OCI-LY1 (cell line): Measurements from ENCODE around the gene SERTAD4.

ENCODE experiments used
- H2AFZ ChIP-seq: fragments of 200-600 bp; sonication (generic), shearing (Covaris generic); 2 replicates; pipeline ENCODE4 v1.6.0; 2014; ENCODE audit warnings: antibody characterized with exemption, mild to moderate bottlenecking, low read length
- H3F3A ChIP-seq: fragments of 200-600 bp; sonication (generic), shearing (Covaris generic); 2 replicates; pipeline ENCODE4 v1.6.0; 2014; ENCODE audit warnings: mild to moderate bottlenecking, antibody characterized with exemption, low read length, moderate library complexity; ENCODE audit not compliant: insufficient read depth
- H3K27ac ChIP-seq: fragments of 200-600 bp; sonication (generic); 2 replicates; pipeline ENCODE4 v1.5.1; 2014; ENCODE audit warnings: low read length, mixed run types, mild to moderate bottlenecking, low read depth; ENCODE audit not compliant: poor library complexity, severe bottlenecking
- H3K27me3 ChIP-seq: fragments of 200-600 bp; sonication (generic); 2 replicates; pipeline ENCODE4 v1.6.0; 2014; ENCODE audit warnings: antibody characterized with exemption, mild to moderate bottlenecking, low read length, moderate library complexity; ENCODE audit not compliant: insufficient read depth
- H3K36me3 ChIP-seq: fragments of 200-600 bp; sonication (generic); 2 replicates; pipeline ENCODE4 v1.6.1; 2014; ENCODE audit warnings: mild to moderate bottlenecking, antibody characterized with exemption, low read length, moderate library complexity, mixed read lengths; ENCODE audit not compliant: insufficient read depth
- H3K4me1 ChIP-seq: fragments of 200-600 bp; sonication (generic); 2 replicates; pipeline ENCODE4 v1.5.1; 2014; ENCODE audit warnings: mild to moderate bottlenecking, low read length, moderate library complexity; ENCODE audit not compliant: insufficient read depth, severe bottlenecking
- H3K4me2 ChIP-seq: fragments of 200-600 bp; sonication (generic), shearing (Covaris generic); 2 replicates; pipeline ENCODE4 v1.6.1; 2014; ENCODE audit warnings: low read length
- H3K4me3 ChIP-seq: fragments of 200-600 bp; sonication (generic); 2 replicates; pipeline ENCODE4 v1.5.1; 2014; ENCODE audit warnings: low read length, low read depth, mild to moderate bottlenecking, mixed read lengths; ENCODE audit not compliant: poor library complexity, severe bottlenecking
- H3K79me2 ChIP-seq: fragments of 200-600 bp; shearing (Covaris generic); 2 replicates; pipeline ENCODE4 v1.6.1; 2016; ENCODE audit warnings: mixed run types, low read length, mixed read lengths; ENCODE audit not compliant: insufficient read depth
- H3K9ac ChIP-seq: fragments of 200-600 bp; sonication (generic), shearing (Covaris generic); 2 replicates; pipeline ENCODE4 v1.6.1; 2014; ENCODE audit warnings: mild to moderate bottlenecking, low read length, mixed read lengths
- H3K9me2 ChIP-seq: fragments of 200-600 bp; sonication (generic), shearing (Covaris generic); 2 replicates; pipeline ENCODE4 v1.6.1; 2014; ENCODE audit warnings: low read depth, mild to moderate bottlenecking, low read length, mixed read lengths
- H3K9me3 ChIP-seq: fragments of 200-600 bp; shearing (Covaris generic); 2 replicates; pipeline ENCODE4 v1.6.1; 2014; ENCODE audit warnings: low read length, mixed read lengths
- H4K20me1 ChIP-seq: fragments of 200-600 bp; sonication (generic), shearing (Covaris generic); 2 replicates; pipeline ENCODE4 v1.6.0; 2016; ENCODE audit warnings: mild to moderate bottlenecking, low read length; ENCODE audit not compliant: insufficient read depth
- CTCF ChIP-seq: fragments of 200-600 bp; sonication (generic), shearing (Covaris generic); IDR thresholded peaks from 2 replicates; pipeline ENCODE4 v1.5.1; 2017; ENCODE audit warnings: mild to moderate bottlenecking, antibody characterized with exemption, low read length, moderate library complexity, mixed read lengths
- EZH2 ChIP-seq: fragments of 200-600 bp; sonication (generic), shearing (Covaris generic); IDR thresholded peaks from 2 replicates; pipeline ENCODE4 v1.8.0; 2017; ENCODE audit warnings: borderline replicate concordance, mixed run types, mild to moderate bottlenecking, antibody characterized with exemption, low read length, moderate library complexity, mixed read lengths

SERTAD4 gene

GRCh38 chr1:210228158-210228557, 4.4 kb upstream of the SERTAD4 start:
- H3K4me3 ChIP-seq: no peak overlapping the region
- no peaks in the 10 kb centered on the region for H3K27me3 ChIP-seq
- H3K9me3 ChIP-seq: no peaks in the 10 kb centered on the region
- H3K4me2 ChIP-seq: no peak overlapping the region
- no peaks in the 10 kb centered on the region for H3K4me1 ChIP-seq
- no peaks in the 10 kb centered on the region for H3K9me2 ChIP-seq
- no peak overlapping the region for H2AFZ ChIP-seq
- H3K9ac ChIP-seq: no peak overlapping the region
- no peak overlapping the region for H3K27ac ChIP-seq
- no peaks in the 10 kb centered on the region for H3K79me2 ChIP-seq
- TF ChIP-seq CTCF (no peak), EZH2 (no peak)
- H3F3A ChIP-seq: no peaks in the 10 kb centered on the region
- no peaks in the 10 kb centered on the region for H4K20me1 ChIP-seq
- H3K36me3 ChIP-seq: no peaks in the 10 kb centered on the region

GRCh38 chr1:210230149-210230695, 2.4 kb upstream of the SERTAD4 start:
- Histone ChIP-seq H3K9ac (no peak overlapping the region), H3K4me1 (no peaks in the 10 kb centered on the region), H3K9me2 (no peaks in the 10 kb centered on the region), H3K4me3 (no peak overlapping the region), H3F3A (no peaks in the 10 kb centered on the region), H4K20me1 (no peaks in the 10 kb centered on the region), H3K27me3 (no peaks in the 10 kb centered on the region), H2AFZ (no peak overlapping the region), H3K36me3 (no peaks in the 10 kb centered on the region), H3K27ac (no peak overlapping the region), H3K4me2 (no peak overlapping the region), H3K79me2 (no peaks in the 10 kb centered on the region), H3K9me3 (no peaks in the 10 kb centered on the region)
- TF ChIP-seq EZH2 (no peak), CTCF (no peak)

- H3K4me1 ChIP-seq: no peaks in the 10 kb centered on the region
- TF ChIP-seq CTCF (no peak), EZH2 (no peak)
- H4K20me1 ChIP-seq: no peaks in the 10 kb centered on the region
- no peaks in the 10 kb centered on the region for H3K9me3 ChIP-seq
- H3F3A ChIP-seq: no peaks in the 10 kb centered on the region
- H3K27me3 ChIP-seq: no peaks in the 10 kb centered on the region
- no peak overlapping the region for H2AFZ ChIP-seq
- no peaks in the 10 kb centered on the region for H3K9me2 ChIP-seq
- H3K4me2 ChIP-seq: no peak overlapping the region
- no peak overlapping the region for H3K4me3 ChIP-seq
- H3K27ac ChIP-seq: no peak overlapping the region
- no peaks in the 10 kb centered on the region for H3K36me3 ChIP-seq
- H3K9ac ChIP-seq: no peak overlapping the region
- H3K79me2 ChIP-seq: no peaks in the 10 kb centered on the region
Observed at GRCh38 chr1:210231846-210232510, 618 bp upstream of the SERTAD4 start.
